NCI-H748 (cell line): ENCODE measurements around the gene ALOX15B.
"Not testable (repeated sequence)": the region's sequence is repeated elsewhere in the genome, so short reads cannot be mapped to it uniquely, and the experiment has no call there.

Source experiments
- DNase-seq: peaks from one replicate; lab custom pipeline; 2025; ENCODE audit not compliant: unreplicated experiment; lab: John Stamatoyannopoulos, UW

ALOX15B gene

GRCh38 chr17:8060274-8060673 is 21.4 kb downstream of the ALOX15B start:
- DNase-seq = peak; percentile 88

DNA sequence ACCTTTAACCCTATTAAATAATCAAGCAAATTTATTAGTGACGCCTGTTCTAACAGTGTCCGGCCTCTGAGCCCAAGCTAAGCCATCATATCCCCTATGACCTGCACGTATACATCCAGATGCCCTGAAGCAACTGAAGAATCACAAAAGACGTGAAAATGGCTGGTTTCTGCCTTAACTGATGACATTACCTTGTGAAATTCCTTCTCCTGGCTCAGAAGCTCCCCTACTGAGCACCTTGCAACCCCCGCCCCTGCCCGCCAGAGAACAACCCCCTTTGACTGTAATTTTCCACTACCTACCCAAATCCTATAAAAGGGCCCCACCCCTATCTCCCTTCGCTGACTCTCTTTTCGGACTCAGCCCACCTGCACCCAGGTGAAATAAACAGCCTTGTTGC is 23.0 kb downstream of the ALOX15B start:
- not testable (repeated sequence) for DNase-seq

- DNase-seq = no peak
Observed at GRCh38 chr17:8062435-8062806, 23.6 kb downstream of the ALOX15B start.

- DNase-seq = peak; percentile 82
Observed at GRCh38 chr17:8062807-8063483, 24.1 kb downstream of the ALOX15B start.

DNA sequence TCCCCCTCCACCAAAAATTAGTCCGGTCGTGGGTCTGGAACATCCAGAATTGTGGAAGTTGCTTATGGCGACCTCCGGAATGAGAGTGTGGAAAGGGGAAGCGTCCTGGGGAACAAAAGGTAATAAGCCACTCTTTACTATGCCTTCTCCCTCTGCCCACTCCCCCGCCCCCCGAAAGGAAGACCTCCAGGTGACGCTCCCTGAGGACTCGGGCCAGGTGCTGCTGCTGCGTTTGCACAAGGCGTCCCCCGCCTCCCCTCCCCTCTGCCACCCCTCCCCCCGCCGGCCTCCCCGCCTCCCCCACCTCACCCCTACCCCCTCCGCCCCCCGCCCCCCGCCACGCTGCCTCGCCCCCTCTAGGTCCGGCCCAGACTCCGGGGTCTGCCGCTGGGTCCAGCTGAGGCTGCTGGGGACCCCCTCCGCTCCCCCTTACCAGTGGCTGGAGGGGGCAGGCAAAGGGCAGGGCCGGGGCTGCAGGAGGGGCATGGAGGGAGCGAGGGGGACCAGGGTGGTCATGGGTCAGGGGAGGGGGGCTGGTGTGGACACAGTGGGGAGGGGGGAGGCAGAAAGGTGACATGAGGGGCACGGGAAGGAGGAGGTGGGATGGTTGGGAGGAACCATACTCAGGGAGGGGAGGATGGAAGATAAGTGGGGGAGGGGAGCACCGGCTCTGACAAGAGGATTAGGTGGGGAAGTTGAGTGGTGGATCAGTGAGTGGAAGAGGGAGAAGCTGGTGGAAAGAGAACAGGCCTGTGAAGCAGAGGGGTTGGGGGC is 25.1 kb downstream of the ALOX15B start:
- DNase-seq = peak; percentile 47

- DNase-seq = no peak
Observed at GRCh38 chr17:8064561-8065019, 25.7 kb downstream of the ALOX15B start.

GRCh38 chr17:8066841-8067775 is 28.2 kb downstream of the ALOX15B start:
- DNase-seq = no peak

DNA sequence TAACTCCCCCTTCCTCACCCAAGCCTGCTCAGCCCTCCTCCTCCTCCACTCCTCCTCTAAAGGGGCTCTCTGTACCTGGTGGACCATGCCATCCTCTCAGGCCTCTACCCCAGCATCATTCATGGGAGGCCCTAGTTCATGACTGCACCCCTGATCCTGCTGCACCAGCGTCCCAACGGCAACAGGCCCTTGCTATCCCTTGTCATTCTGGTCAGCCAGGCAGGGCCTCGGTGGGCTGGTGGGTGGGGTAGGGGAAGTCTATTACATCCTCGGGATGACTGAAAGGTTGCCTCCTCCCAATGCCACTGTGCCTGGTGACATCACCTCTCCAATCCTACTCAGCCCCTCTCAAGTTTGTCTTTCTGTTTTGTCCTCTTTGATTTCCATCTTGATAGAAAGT is 28.9 kb downstream of the ALOX15B start:
- DNase-seq = no peak

- DNase-seq = no peak
Observed at GRCh38 chr17:8068736-8069586, 30.1 kb downstream of the ALOX15B start.

DNA sequence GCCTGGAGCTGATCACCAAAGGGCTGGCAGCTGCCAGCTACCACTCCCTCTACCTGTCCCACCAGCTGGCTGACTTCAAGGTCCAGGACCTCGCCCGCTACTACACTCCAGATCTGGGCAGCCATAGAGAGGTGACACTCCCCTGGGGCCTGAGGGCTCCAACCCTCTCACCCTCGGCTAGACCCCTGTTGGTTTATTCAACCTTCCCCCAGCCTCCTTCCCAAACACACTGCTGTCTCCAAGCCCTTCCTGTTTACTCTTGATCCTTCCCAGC is 30.7 kb downstream of the ALOX15B start:
- DNase-seq = no peak

- DNase-seq = no peak
Observed at GRCh38 chr17:8071496-8071895, 32.6 kb downstream of the ALOX15B start.

DNA sequence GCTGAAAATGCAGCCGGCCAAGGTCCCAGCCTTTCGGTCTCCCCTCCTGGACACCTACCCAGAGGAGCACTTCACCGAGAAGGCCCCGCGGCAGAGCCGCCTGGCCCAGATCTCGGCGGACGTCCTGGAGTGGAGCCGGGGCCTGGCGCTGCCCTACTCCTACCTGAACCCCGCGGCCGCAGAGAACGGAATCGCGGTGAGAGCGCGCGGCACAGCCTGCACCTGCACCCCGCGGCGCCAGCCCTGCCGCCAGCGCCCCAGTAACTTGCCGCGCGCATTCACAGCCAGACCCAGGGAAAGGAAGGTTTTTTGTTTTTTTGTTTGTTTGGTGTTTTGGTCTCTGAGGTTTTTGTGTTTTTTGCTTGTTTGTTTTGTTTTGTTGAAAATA is 33.5 kb downstream of the ALOX15B start:
- no peak for DNase-seq

GRCh38 chr17:8072729-8073461 is 34.0 kb downstream of the ALOX15B start:
- DNase-seq = peak; percentile 70

DNA sequence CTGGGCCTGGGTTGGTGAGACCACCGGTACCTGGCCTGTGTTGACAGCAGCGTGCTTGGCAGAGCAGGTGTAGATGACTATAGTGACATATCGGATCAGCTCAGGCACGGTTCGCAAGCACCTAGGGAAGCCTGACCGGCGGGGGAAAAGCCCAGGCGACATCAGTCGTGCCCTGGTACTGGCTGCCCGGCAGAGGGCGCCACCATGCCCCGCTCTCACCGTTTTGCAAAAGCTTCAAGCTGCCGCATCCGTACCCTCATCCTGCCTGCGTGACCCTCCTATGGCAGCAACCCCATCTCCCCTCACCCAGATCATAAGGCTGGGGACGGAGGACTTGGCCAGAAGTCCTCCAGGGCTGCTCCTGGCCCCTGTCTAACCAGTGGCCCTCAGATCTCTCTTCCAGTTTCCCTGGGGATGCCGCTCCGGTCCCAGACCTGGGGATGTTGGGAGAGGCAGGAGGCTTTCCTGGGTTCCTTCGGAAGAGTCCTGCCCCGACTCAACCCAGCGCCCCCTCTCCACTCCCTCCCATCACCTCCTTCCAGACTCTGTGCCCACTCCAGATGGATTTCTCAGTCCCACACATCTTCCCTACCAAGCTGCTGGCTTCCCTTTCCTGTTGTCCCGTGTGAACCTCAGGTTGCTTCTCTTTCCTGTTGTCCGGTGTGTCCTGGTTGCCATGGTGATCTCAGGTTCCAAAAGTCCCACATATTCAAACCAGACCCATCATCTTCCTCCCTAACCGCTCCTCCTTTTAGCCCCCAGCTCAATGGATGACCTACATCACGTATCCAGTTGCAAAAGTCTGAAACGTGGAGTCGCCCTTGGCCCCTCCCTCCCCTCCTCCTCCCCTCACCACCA is 35.0 kb downstream of the ALOX15B start:
- DNase-seq = peak; percentile 88

DNA sequence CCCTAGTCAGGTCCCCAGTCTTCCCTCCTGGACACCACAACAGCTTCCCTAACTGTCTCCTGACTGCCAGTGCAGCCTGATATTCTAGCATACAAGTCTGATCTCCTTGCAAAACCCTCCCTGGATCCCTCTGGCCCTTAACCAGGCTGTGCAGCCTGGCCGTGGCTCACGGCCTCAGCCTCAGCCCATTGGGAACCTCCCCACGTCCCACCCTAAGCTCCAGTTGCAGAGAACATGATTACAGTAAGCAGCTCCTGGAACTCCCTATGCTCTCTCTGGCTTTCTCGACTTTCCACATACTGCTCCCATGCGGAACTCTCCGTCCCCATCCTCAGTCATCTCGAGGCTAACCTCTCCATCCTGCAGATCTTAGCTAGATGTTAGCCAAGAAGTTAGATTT is 35.7 kb downstream of the ALOX15B start:
- DNase-seq = no peak

DNA sequence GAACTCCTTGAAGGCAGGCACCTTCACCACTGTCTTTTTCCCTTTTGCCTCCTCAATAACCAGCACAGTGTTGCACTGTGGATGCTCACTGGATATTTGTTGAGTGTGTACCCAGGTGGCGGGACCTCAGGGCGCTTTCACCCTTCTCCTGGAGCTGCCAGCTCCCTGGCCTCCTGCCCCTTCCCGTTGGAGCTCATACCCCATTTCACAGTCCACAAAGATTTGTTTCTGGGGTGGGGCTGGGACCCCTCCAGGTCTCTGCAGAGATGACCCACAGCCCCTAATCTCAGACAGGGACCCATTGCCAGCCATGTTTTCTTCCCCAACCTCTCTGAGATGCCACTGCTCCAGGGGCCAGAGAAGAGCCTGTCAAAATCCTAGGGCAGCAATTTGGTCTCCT is 36.2 kb downstream of the ALOX15B start:
- no peak for DNase-seq

GRCh38 chr17:8075574-8076342 is 36.9 kb downstream of the ALOX15B start:
- DNase-seq = no peak

- DNase-seq = no peak
Observed at GRCh38 chr17:8076502-8077266, 37.8 kb downstream of the ALOX15B start.
